ENCODE data around the gene CNTNAP2. TPM values are rescaled to one million over a fixed set of nuclear protein-coding genes. Genes with fewer than 3 reads are reported as not detected.

CNTNAP2 gene
- total and polyA plus RNA-seq, 2 of the 8 experiments (the other 6 are each of a cell fraction or from before 2014, with no cell fraction given), result 27.9 to 71.0 TPM

DNA sequence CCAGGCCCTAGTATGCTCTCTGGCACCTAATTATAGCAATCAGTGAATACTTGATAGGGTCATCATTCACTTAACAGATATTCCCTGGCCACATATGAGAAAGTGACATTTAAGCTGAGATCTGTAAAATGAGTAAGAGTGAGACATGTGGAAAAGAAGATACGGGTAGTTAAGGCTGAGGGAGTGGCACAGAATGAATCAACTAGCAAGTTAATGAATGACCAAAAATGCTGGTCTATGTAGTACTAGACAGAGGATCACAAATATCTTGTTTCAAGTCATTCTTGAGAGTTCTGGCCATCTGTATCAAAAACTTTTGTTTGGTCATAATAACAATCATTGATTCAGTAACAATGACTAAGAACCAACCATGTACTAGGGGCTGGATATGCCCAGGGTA, 954.9 kb downstream of the CNTNAP2 start:
- Histone ChIP-seq H4K8ac (ENCODE audit: extremely low read depth, insufficient read depth, low read length) (no peak overlapping the region), H3K27me3 (replicated peaks in 1 of 4; ENCODE audit: control insufficient read depth in 3 of 4, extremely low read depth in 1 of 4, insufficient read depth in 3 of 4, low read length in 3 of 4) (no peaks in the 10 kb centered on the region), H2AFZ (ENCODE audit: low read length) (0 out of 2 replicates have a peak overlapping the region, but pooled peaks have one; percentile 18), H3K56ac (replicated peaks; ENCODE audit: insufficient read length, low read depth, low read length) (no peak overlapping the region), H3K23ac (ENCODE audit: insufficient read length) (no peak overlapping the region), H2BK20ac (ENCODE audit: low read length) (no peak overlapping the region), H2BK15ac (ENCODE audit: low read length) (no peak overlapping the region), H4K20me1 (replicated peaks in 1 of 2; ENCODE audit: control insufficient read depth in 1 of 2, insufficient read depth in 2 of 2, low read length in 2 of 2) (no peaks in the 10 kb centered on the region), H2AK5ac (ENCODE audit: low read depth, low read length) (no peak overlapping the region), H4K91ac (replicated peaks; ENCODE audit: insufficient read length, low read length) (no peak overlapping the region), H3K79me1 (ENCODE audit: low read depth, low read length) (no peaks in the 10 kb centered on the region), H3K4me2 (ENCODE audit: insufficient read depth in 1 of 2, low read depth in 2 of 2, low read length in 2 of 2) (no peak overlapping the region), H3K4ac (replicated peaks; ENCODE audit: insufficient read length, low read depth, low read length) (no peak overlapping the region), H3K4me1 (replicated peaks in 1 of 4; ENCODE audit: control insufficient read depth in 3 of 4, insufficient read depth in 4 of 4, low read length in 3 of 4) (no peaks in the 10 kb centered on the region), H3K79me2 (ENCODE audit: control insufficient read depth in 1 of 2, insufficient read depth in 2 of 2, low read length in 2 of 2) (no peaks in the 10 kb centered on the region), H3K18ac (ENCODE audit: extremely low read depth, low read length) (no peak overlapping the region), H3K9ac (replicated peaks in 1 of 4; ENCODE audit: extremely low read depth in 1 of 4, low read depth in 3 of 4, low read length in 3 of 4) (no peak overlapping the region), H3K14ac (ENCODE audit: insufficient read length) (no peak overlapping the region), H4K5ac (ENCODE audit: insufficient read length, low read depth, low read length) (no peak overlapping the region), H2BK5ac (ENCODE audit: low read depth, low read length) (no peak overlapping the region), H3K27ac (ENCODE audit: low read depth, low read length) (no peak overlapping the region), H3K9me3 (ENCODE audit: insufficient read depth in 2 of 2, low read depth in 1 of 2, low read length in 1 of 2) (no peaks in the 10 kb centered on the region), H2BK120ac (replicated peaks; ENCODE audit: low read depth, low read length) (no peak overlapping the region), H3K4me3 (ENCODE audit: extremely low read depth in 1 of 4, insufficient read depth in 2 of 4, low read depth in 3 of 4, low read length in 4 of 4) (no peak overlapping the region), H3K23me2 (ENCODE audit: low read depth, low read length) (no peaks in the 10 kb centered on the region), H3K36me3 (ENCODE audit: control insufficient read depth in 2 of 4, insufficient read depth in 4 of 4, low read length in 3 of 4) (no peaks in the 10 kb centered on the region), H2BK12ac (ENCODE audit: low read depth, low read length) (no peak overlapping the region)
- TF ChIP-seq YY1 (IDR thresholded peaks at IDR 0.05; ENCODE audit: low read depth, low read length), result no peak
- no peak for TF ChIP-seq SUZ12 (IDR thresholded peaks at IDR 0.05; ENCODE audit: low read length)
- TF ChIP-seq NANOG (IDR thresholded peaks at IDR 0.05; ENCODE audit: insufficient read depth, low read depth, low read length, poor library complexity, severe bottlenecking), result no peak
- TF ChIP-seq CHD2 (IDR thresholded peaks at IDR 0.05; ENCODE audit: low read length), result no peak
- no peak for TF ChIP-seq ASH2L (IDR thresholded peaks at IDR 0.05; ENCODE audit: low read length)
- no peak for TF ChIP-seq JUN (IDR thresholded peaks at IDR 0.05; ENCODE audit: low read depth, low read length)
- TF ChIP-seq RNF2 (IDR thresholded peaks at IDR 0.05; ENCODE audit: borderline replicate concordance, low read depth, low read length, missing control alignments, poor library complexity, severe bottlenecking), result no peak
- no peak for TF ChIP-seq RAD21 (IDR thresholded peaks at IDR 0.05 in 1 of 2, conservative IDR thresholded peaks at IDR 0.05 in 1 of 2; ENCODE audit: low read depth in 2 of 2, low read length in 2 of 2)
- TF ChIP-seq, protein P1, sequence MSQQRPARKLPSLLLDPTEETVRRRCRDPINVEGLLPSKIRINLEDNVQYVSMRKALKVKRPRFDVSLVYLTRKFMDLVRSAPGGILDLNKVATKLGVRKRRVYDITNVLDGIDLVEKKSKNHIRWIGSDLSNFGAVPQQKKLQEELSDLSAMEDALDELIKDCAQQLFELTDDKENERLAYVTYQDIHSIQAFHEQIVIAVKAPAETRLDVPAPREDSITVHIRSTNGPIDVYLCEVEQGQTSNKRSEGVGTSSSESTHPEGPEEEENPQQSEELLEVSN (IDR thresholded peaks at IDR 0.05), result no peak
- TF ChIP-seq FOSL1 (IDR thresholded peaks at IDR 0.05; ENCODE audit: insufficient read depth, low read depth, low read length), result no peak
- TF ChIP-seq KDM5A (IDR thresholded peaks at IDR 0.05; ENCODE audit: low read length), result no peak
- TF ChIP-seq POLR2A (IDR thresholded peaks at IDR 0.05; ENCODE audit: control extremely low read depth in 1 of 2, low read depth in 2 of 2, low read length in 2 of 2), result no peak
- WGBS, 2 experiments (ENCODE audit: extremely low coverage in 1 of 2, insufficient coverage in 1 of 2, insufficient read length in 1 of 2, insufficient replicate concordance in 2 of 2, low coverage in 1 of 2, low lambda C conversion rate in 2 of 2, missing lambda C conversion rate in 1 of 2), result 76% methylated on average over 1 of the region's 1 CpG; no CpG with 5 or more reads in 1 of the 2 experiments
- CTCF ChIA-PET (ENCODE audit: partially characterized antibody), result interaction anchor here (1.5 kb wide), 1 partner anchor 18 kb away, joined by 4 read pairs; no protein-coding TSS in a partner anchor
- DNase-seq (ENCODE audit: low read depth in 1 of 2, low spot score in 2 of 2), result no peak
- FAIRE-seq, result no peak
- POLR2A ChIA-PET (ENCODE audit: partially characterized antibody), result no interaction called here
